HT1080 (cell line): Measurements from ENCODE around the gene ADGRD2. TPM values are rescaled to one million over a fixed set of nuclear protein-coding genes. Genes with fewer than 3 reads are reported as not detected.
A peak's percentile ranks its signal among the peaks of the same experiment; 100 is the strongest.

Source experiments
- DNase-seq: peaks from one replicate; pipeline ENCODE4 v3.0.0-alpha.2; 2015; ENCODE audit warnings: low read depth
- total RNA-seq: library from RNA; depleted of rRNA; stranded (reverse); fragments of >200 nt; shearing (Covaris generic); gene quantifications from 2 replicates; pipeline ENCODE4 v1.2.3, GENCODE V29; 2014

ADGRD2 gene
- total RNA-seq, 1 experiment from 2014 or later = not detected

GRCh38 chr9:124456341-124457078 lies 6.3 kb downstream of the ADGRD2 start:
- no peak for DNase-seq

GRCh38 chr9:124457079-124457886 lies 7.0 kb downstream of the ADGRD2 start:
- no peak for DNase-seq

DNA sequence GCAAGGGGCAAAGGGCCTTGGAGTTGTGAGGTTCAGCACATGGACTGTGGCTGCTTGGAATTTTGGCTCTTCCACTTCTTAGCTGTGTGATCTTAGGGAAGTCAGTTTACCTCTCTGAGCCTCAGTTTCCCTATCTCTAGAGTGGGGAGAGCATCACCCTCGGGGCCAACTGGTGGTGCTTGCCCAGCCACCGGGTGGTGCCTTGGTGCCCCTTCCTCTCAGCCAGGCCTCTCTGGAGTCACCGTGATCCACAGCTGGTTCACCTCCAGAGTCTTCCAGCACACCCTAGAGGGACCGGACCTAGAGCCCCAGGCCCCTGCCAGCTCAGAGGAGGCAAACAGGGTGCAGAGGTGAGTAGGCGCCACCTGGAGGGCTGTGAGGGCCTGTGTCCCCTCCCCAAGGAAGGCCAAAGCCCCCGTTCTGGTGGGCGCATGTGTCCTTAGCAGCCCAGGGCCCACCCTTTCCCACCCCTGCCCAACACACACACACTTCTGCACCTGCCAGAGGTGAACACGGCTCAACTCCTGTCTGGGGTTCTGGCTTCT lies 7.7 kb downstream of the ADGRD2 start:
- DNase-seq = no peak

GRCh38 chr9:124458441-124458840 lies 8.2 kb downstream of the ADGRD2 start:
- no peak for DNase-seq

- no peak for DNase-seq
Observed at GRCh38 chr9:124462739-124463138, 12.5 kb downstream of the ADGRD2 start.

GRCh38 chr9:124465736-124466135 lies 15.5 kb downstream of the ADGRD2 start:
- no peak for DNase-seq

GRCh38 chr9:124467410-124468060 lies 17.3 kb downstream of the ADGRD2 start:
- no peak for DNase-seq

GRCh38 chr9:124468061-124468740 lies 17.9 kb downstream of the ADGRD2 start:
- DNase-seq = no peak

DNA sequence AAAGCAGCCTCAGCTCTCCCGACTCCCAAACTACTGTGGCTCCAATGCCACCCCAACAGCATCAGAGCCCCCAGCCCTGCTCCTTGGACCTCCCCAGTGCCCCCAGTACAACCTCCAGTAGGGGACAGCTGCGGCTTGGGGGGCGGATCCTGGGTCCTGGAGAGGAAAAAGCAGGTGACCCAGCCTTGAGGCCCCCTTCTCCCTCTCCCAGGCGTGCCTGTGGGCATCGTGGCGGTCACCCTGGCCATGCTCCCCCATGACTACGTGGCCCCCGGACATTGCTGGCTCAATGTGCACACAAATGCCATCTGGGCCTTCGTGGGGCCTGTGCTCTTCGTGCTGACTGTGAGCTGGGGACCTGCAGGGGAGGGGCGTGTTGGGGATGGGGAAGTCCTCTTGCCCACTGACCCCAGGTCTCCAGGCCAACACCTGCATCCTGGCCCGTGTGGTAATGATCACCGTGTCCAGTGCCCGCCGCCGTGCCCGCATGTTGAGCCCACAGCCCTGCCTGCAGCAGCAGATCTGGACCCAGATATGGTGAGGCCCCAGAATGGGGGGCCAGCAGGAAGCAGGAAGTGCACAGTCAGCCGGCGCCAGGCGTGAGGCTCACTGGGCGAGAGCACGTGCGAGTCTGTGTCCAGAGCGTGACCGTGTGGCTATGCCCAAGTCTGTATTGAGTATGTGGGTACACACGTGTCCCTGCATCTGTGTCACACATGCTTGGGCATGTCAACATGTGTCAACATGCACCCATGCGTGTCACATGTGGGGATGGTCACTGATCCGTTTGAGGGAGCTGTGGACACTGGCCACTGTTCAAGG lies 19.0 kb downstream of the ADGRD2 start:
- DNase-seq = no peak

DNA sequence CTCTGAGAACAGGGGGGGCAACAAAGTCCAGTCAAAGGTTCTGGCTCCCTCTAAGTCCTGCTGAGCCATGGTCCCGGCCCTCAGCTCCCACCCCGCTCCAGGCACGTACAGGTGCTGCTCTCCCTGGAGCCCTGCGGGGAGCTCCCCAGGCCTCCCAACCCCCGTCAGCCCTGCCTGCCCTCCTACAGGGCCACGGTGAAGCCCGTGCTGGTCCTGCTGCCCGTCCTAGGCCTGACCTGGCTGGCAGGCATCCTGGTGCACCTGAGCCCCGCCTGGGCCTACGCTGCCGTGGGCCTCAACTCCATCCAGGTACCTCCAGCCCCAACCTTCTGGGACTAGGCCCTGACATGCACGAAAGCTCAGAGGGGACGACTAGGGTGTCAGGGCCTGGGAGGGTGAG lies 20.1 kb downstream of the ADGRD2 start:
- no peak for DNase-seq

DNA sequence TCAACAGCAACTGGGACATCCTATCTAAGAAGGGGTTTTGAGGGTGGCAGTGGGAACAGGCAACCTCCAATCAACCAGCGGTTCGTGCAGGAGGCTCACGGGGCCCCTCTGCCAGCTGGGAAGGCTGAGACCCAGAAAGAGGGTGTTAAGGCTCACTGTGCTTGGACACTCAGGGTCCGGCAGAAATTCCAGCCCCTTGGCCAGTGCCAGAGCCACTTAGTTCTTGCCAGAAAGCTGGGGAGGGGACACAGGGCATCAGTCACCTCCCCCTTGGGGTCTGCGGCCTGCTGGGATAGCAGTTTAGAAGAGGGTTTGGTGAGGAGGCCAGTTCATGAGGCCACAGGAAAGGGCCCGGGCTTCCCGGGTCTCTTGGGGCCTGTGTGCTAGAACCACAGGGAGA lies 20.5 kb downstream of the ADGRD2 start:
- DNase-seq = no peak

DNA sequence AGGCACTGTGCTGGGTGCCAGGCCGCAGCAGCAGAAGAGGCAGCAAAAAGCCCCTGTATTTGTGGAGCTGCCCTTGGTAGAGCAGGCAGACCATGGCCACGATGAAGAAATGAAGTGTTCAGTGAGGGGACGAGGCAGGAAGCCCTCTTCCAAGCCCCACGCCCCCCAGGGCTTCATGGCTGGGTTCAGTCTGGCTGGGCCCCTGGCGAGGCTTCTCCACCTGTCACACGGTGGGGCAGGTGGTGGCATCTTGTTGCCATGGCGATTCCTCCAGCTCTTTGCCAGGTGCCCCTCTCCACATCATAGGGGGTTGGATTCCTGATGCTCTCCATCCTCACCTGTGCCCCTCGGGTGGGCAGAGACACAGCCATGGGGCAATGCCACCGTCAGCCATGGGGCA lies 21.5 kb downstream of the ADGRD2 start:
- DNase-seq = no peak

- no peak for DNase-seq
Observed at GRCh38 chr9:124472770-124473169, 22.5 kb downstream of the ADGRD2 start.

DNA sequence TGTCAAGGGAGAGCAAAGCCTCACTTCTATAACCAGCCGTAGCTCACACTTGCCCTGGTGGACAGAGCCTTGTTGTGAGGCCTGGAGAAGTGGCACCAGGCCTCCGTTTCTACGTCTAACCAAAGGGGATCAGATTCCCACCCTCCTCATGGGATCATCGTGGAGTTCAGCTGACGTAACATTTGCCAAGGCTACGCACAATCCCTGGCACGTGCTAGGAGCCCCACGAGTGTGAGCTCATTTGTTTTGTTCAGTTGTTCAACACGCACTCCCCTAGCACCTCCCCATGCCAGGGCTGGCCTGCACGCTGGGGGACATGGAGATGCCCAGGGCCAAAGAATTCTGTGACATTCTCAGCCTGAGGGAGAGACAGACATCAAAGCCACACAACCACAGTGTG lies 23.1 kb downstream of the ADGRD2 start:
- DNase-seq = no peak

DNA sequence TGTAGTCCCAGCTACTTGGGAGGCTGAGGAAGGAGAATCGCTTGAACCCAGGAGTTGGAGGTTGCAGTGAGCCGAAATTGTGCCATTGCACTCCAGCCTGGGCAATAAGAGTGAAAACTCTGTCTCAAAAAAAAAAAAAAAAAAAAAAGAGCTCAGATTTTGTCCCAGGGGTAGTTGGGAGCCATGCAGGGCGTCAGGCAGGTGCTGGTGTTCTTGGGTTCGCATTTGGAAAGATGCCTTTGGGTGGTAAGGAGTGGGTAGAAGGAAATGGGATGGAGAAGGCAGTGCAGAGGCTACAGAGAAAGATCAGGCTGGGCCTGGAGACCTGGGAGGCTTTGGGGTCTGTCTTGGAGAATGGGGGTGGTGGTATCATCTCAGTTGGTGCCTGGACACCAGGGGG lies 23.9 kb downstream of the ADGRD2 start:
- DNase-seq = no peak

GRCh38 chr9:124475158-124475867 lies 25.1 kb downstream of the ADGRD2 start:
- DNase-seq = peak; percentile 16

GRCh38 chr9:124475868-124476690 lies 25.8 kb downstream of the ADGRD2 start:
- DNase-seq = no peak

- no peak for DNase-seq
Observed at GRCh38 chr9:124477211-124477647, 27.0 kb downstream of the ADGRD2 start.
